ENCODE data around the gene TRIP4.

DNA sequence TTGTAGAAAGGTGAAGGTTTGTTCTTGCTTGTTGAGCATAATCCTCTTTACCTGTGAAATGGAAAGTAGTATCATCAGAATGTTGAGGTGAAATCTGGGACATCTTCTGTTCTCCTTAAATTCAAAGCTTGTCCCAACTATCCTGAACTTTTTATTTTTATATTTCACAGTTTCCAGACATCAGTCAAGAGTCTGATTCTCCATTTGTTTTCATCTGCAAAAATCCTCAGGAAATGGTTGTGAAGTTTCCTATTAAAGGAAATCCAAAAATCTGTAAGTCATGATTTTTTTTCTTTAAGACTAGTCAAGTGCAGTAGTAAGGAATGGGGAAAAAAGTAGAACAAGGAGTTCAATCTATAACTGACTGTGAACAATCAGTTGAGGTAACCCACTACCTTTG lies 57.2 kb downstream of the TRIP4 start:
- no peak for TF ChIP-seq EP300 (IDR thresholded peaks at IDR 0.05)
- TF ChIP-seq POLR2A (IDR thresholded peaks at IDR 0.05): no peak
- TF ChIP-seq, protein P1, sequence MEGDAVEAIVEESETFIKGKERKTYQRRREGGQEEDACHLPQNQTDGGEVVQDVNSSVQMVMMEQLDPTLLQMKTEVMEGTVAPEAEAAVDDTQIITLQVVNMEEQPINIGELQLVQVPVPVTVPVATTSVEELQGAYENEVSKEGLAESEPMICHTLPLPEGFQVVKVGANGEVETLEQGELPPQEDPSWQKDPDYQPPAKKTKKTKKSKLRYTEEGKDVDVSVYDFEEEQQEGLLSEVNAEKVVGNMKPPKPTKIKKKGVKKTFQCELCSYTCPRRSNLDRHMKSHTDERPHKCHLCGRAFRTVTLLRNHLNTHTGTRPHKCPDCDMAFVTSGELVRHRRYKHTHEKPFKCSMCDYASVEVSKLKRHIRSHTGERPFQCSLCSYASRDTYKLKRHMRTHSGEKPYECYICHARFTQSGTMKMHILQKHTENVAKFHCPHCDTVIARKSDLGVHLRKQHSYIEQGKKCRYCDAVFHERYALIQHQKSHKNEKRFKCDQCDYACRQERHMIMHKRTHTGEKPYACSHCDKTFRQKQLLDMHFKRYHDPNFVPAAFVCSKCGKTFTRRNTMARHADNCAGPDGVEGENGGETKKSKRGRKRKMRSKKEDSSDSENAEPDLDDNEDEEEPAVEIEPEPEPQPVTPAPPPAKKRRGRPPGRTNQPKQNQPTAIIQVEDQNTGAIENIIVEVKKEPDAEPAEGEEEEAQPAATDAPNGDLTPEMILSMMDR (IDR thresholded peaks at IDR 0.05): no peak

Data from tibial nerve (tissue), 4 donors.